H1 (cell line): Measurements from ENCODE around the gene DLEC1. TPM values are rescaled to one million over a fixed set of nuclear protein-coding genes. Genes with fewer than 3 reads are reported as not detected.

Experiments used
- CTCF ChIA-PET: fragments of 300-600 bp; sonication (Branson Sonifier 250); formaldehyde crosslinking; loops from one replicate; lab custom pipeline; 2021; ENCODE audit not compliant: partially characterized antibody; lab: Charles Lee
- POLR2A ChIA-PET: fragments of 300-600 bp; sonication (Branson Sonifier 250); formaldehyde crosslinking; loops from one replicate; lab custom pipeline; 2021; ENCODE audit warnings: inconsistent platforms; ENCODE audit not compliant: partially characterized antibody; lab: Charles Lee
- DNase-seq, 2 experiments: peaks; one replicate each; pipeline versions ENCODE4 v3.0.0 to v3.0.0-alpha.2; 2010 to 2022; ENCODE audit warnings: low spot score in 2 of 2, low read depth in 1 of 2, mixed read lengths in 1 of 2
- FAIRE-seq: peaks from 2 replicates; lab custom pipeline; 2011; peaks lifted over from hg19 to GRCh38; lab: Jason Lieb, UNC
- H2AFZ ChIP-seq: 2 replicates; pipeline ENCODE4 v1.8.1; 2012; ENCODE audit warnings: low read length, inconsistent platforms
- H2AK5ac ChIP-seq: 2 replicates; pipeline ENCODE4 v1.6.1; 2013; ENCODE audit warnings: low read depth, low read length
- H2BK120ac ChIP-seq: replicated peaks from 2 replicates; pipeline ENCODE3; 2013; ENCODE audit warnings: low read depth, low read length, inconsistent platforms
- H2BK12ac ChIP-seq: 2 replicates; pipeline ENCODE4 v1.6.1; 2013; ENCODE audit warnings: low read depth, low read length
- H2BK15ac ChIP-seq: 2 replicates; pipeline ENCODE4 v1.6.1; 2013; ENCODE audit warnings: low read length
- H2BK20ac ChIP-seq: 2 replicates; pipeline ENCODE4 v1.6.1; 2013; ENCODE audit warnings: low read length
- H2BK5ac ChIP-seq: 2 replicates; pipeline ENCODE4 v1.6.1; 2013; ENCODE audit warnings: low read depth, low read length
- H3K14ac ChIP-seq: 2 replicates; pipeline ENCODE4 v1.6.1; 2013; ENCODE audit warnings: inconsistent platforms; ENCODE audit not compliant: insufficient read length
- H3K18ac ChIP-seq: 2 replicates; pipeline ENCODE4 v1.6.1; 2013; ENCODE audit warnings: low read length; ENCODE audit errors: extremely low read depth
- H3K23ac ChIP-seq: 2 replicates; pipeline ENCODE4 v1.6.1; 2013; ENCODE audit warnings: inconsistent platforms; ENCODE audit not compliant: insufficient read length
- H3K23me2 ChIP-seq: 2 replicates; pipeline ENCODE4 v1.6.1; 2013; ENCODE audit warnings: low read depth, low read length
- H3K27ac ChIP-seq: 2 replicates; pipeline ENCODE4 v1.6.1; 2011; ENCODE audit warnings: low read depth, low read length, inconsistent platforms
- H3K27me3 ChIP-seq, 4 experiments: replicated peaks in 1 of 4; 1 replicate in 1 of 4; 2 replicates in 3 of 4; pipeline versions ENCODE4 v1.6.1 to v1.8.1; 2011 to 2013; ENCODE audit warnings: low read length in 3 of 4, mild to moderate bottlenecking in 3 of 4, inconsistent platforms in 2 of 4, mixed read lengths in 2 of 4, moderate library complexity in 1 of 4; ENCODE audit not compliant: control insufficient read depth in 3 of 4, insufficient read depth in 3 of 4; ENCODE audit errors: extremely low read depth in 1 of 4
- H3K36me3 ChIP-seq, 4 experiments: 2 replicates each; pipeline versions ENCODE4 v1.6.1 to v1.8.1; 2011 to 2013; ENCODE audit warnings: mild to moderate bottlenecking in 4 of 4, low read length in 3 of 4, moderate library complexity in 2 of 4, control low read depth in 1 of 4, inconsistent platforms in 1 of 4; ENCODE audit not compliant: insufficient read depth in 4 of 4, control insufficient read depth in 2 of 4
- H3K4ac ChIP-seq: replicated peaks from 2 replicates; pipeline ENCODE3; 2013; ENCODE audit warnings: low read length, low read depth, mixed read lengths, inconsistent platforms; ENCODE audit not compliant: insufficient read length
- H3K4me1 ChIP-seq, 4 experiments: replicated peaks in 1 of 4; 1 replicate in 1 of 4; 2 replicates in 3 of 4; pipeline versions ENCODE4 v1.6.1 to v1.8.1; 2011 to 2013; ENCODE audit warnings: low read length in 3 of 4, inconsistent platforms in 2 of 4, mixed read lengths in 1 of 4; ENCODE audit not compliant: insufficient read depth in 4 of 4, control insufficient read depth in 3 of 4
- H3K4me2 ChIP-seq, 2 experiments: 2 replicates each; pipeline versions ENCODE4 v1.6.1 to v1.8.1; 2011 to 2013; ENCODE audit warnings: low read depth in 2 of 2, low read length in 2 of 2, control low read depth in 1 of 2, inconsistent platforms in 1 of 2, mild to moderate bottlenecking in 1 of 2; ENCODE audit not compliant: insufficient read depth in 1 of 2
- H3K4me3 ChIP-seq, 4 experiments: fragments of 200-600, 300-600 bp in 1 of 4; sonication (generic), shearing (Covaris generic), sonication (Bioruptor Twin) in 1 of 4; 2 replicates each; pipeline versions ENCODE4 v1.5.1 to v1.8.1; 2011 to 2016; ENCODE audit warnings: low read length in 4 of 4, low read depth in 3 of 4, control low read depth in 2 of 4, inconsistent platforms in 2 of 4, mild to moderate bottlenecking in 2 of 4, mixed read lengths in 1 of 4, moderate library complexity in 1 of 4; ENCODE audit not compliant: insufficient read depth in 2 of 4; ENCODE audit errors: extremely low read depth in 1 of 4
- H3K56ac ChIP-seq: replicated peaks from 2 replicates; pipeline ENCODE3; 2013; ENCODE audit warnings: low read depth, mild to moderate bottlenecking, mixed read lengths, low read length, inconsistent platforms; ENCODE audit not compliant: insufficient read length
- H3K79me1 ChIP-seq: 2 replicates; pipeline ENCODE4 v1.6.1; 2013; ENCODE audit warnings: low read depth, low read length, control low read depth
- H3K79me2 ChIP-seq, 2 experiments: 2 replicates each; pipeline versions ENCODE4 v1.6.1 to v1.8.1; 2012 to 2013; ENCODE audit warnings: low read length in 2 of 2, mild to moderate bottlenecking in 2 of 2, inconsistent platforms in 1 of 2; ENCODE audit not compliant: insufficient read depth in 2 of 2, control insufficient read depth in 1 of 2
- H3K9ac ChIP-seq, 4 experiments: replicated peaks in 1 of 4; 1 replicate in 1 of 4; 2 replicates in 3 of 4; pipeline versions ENCODE4 v1.6.1 to v1.8.1; 2011 to 2013; ENCODE audit warnings: low read depth in 3 of 4, low read length in 3 of 4, control low read depth in 2 of 4, mild to moderate bottlenecking in 2 of 4, moderate library complexity in 2 of 4, inconsistent platforms in 1 of 4; ENCODE audit errors: extremely low read depth in 1 of 4
- H3K9me3 ChIP-seq, 2 experiments: 2 replicates each; pipeline versions ENCODE4 v1.6.1 to v1.8.1; 2012 to 2013; ENCODE audit warnings: mild to moderate bottlenecking in 2 of 2, moderate library complexity in 2 of 2, control low read depth in 1 of 2, inconsistent platforms in 1 of 2, low read depth in 1 of 2, low read length in 1 of 2, mixed read lengths in 1 of 2; ENCODE audit not compliant: insufficient read depth in 2 of 2
- H4K20me1 ChIP-seq, 2 experiments: replicated peaks in 1 of 2; 2 replicates each; pipeline versions ENCODE3 to v1.8.1; 2011 to 2013; ENCODE audit warnings: inconsistent platforms in 2 of 2, low read length in 2 of 2, mild to moderate bottlenecking in 1 of 2; ENCODE audit not compliant: insufficient read depth in 2 of 2, control insufficient read depth in 1 of 2
- H4K5ac ChIP-seq: 2 replicates; pipeline ENCODE4 v1.6.1; 2013; ENCODE audit warnings: low read length, low read depth, mixed read lengths, inconsistent platforms; ENCODE audit not compliant: insufficient read length
- H4K8ac ChIP-seq: 2 replicates; pipeline ENCODE4 v1.8.0; 2013; ENCODE audit warnings: mild to moderate bottlenecking, moderate library complexity, low read length, inconsistent platforms; ENCODE audit not compliant: insufficient read depth; ENCODE audit errors: extremely low read depth
- H4K91ac ChIP-seq: replicated peaks from 2 replicates; pipeline ENCODE3; 2013; ENCODE audit warnings: low read length, mixed read lengths, inconsistent platforms; ENCODE audit not compliant: insufficient read length
- POLR2AphosphoS5 ChIP-seq: IDR thresholded peaks from 2 replicates; pipeline ENCODE4 v1.6.1; 2011; ENCODE audit warnings: low read depth, low read length
- RAD21 ChIP-seq, 2 experiments: IDR thresholded peaks in 1 of 2; conservative IDR thresholded peaks in 1 of 2; 2 replicates each; pipeline ENCODE4 v1.6.1; 2011; ENCODE audit warnings: low read depth in 2 of 2, low read length in 2 of 2, improper control_type of control experiment in 1 of 2, inconsistent platforms in 1 of 2, mild to moderate bottlenecking in 1 of 2, moderate library complexity in 1 of 2
- WGBS, 2 experiments: shearing (Covaris generic) in 1 of 2; methylation state at CpG; one replicate each; pipeline versions ENCODE4 v1.1.6 to v1.1.7; 2013 to 2015; ENCODE audit warnings: low lambda C conversion rate in 2 of 2, mixed read lengths in 2 of 2, inconsistent platforms in 1 of 2, low coverage in 1 of 2, missing lambda C conversion rate in 1 of 2; ENCODE audit not compliant: insufficient replicate concordance in 2 of 2, insufficient coverage in 1 of 2, insufficient read length in 1 of 2; ENCODE audit errors: extremely low coverage in 1 of 2, missing lambda C conversion rate in 1 of 2; 5-methylcytosine and 5-hydroxymethylcytosine counted together
- polyA plus RNA-seq, 7 experiments: library from polyadenylated mRNA; depleted of rRNA in 3 of 7; stranded (reverse) in 5 of 7; unstranded in 2 of 7; fragments of >200 nt in 5 of 7; fragments of 200-250 nt in 2 of 7; gene quantifications; 1 replicate in 5 of 7; 2 replicates in 1 of 7; 4 replicates in 1 of 7; pipeline versions ENCODE4 v1.2.1 to v1.2.3, GENCODE V29; 2011 to 2013; ENCODE audit warnings: missing spikeins in 2 of 7, mixed read lengths in 2 of 7
- total RNA-seq: library from RNA; stranded (reverse); fragmentation: NEBNext Ultra II Directional; extraction: Animal tissue kit (Norgen Biotek cat#: 25700); gene quantifications from 2 replicates; pipeline ENCODE4 v1.2.1, GENCODE V29; 2021

Gene DLEC1
- total and polyA plus RNA-seq, 2 of the 8 experiments (the other 6 are each of a cell fraction or from before 2014, with no cell fraction given): 0.26 to 0.76 TPM

DNA sequence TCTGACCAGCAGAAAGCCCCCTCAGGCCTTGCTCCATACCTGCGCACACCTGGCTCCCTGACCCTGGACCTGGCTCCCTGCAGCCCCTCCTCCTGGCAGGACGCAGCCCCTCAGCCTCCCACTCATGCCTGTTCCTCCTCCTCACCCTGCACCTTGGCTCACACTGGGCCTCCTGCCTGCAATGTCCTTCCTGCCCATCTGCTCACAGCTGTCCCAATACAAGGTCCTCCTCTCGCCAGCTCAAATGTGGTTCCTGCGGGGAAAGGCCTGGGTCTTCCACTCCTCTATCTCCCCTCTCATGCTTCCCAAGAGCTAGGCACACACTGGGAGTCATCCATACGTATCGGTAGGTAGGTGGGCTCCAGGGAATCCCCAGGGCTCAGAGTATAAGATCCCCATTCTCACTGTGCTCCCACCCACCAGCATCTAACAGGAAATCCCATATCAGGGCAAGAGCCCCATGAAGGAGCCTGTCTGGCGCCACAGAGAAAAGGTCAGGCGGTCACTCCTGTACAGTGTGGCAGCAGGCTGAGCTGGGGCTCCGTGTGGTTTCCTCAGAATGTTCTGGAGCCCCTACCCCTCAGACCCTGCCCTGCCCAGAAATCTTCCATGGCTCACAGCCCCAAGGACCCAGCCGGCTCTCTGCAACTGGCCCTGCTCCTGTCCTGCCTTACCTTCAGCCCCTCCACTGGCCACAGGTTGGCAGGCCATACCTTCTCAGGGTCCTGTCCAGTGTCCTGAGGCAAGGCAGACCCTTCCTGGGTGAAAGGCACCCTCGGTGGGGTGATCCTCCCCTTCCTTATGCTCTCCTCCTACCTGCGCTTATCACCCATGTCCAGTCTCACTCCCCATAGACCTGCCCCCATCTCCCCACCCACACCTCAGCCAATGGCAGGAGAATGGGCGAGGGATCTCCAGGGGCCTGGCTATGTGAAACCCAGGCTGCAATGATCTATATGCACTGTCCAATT lies 20.4 kb upstream of the DLEC1 start:
- POLR2A ChIA-PET: no interaction called here
- Histone ChIP-seq H3K36me3 (peaks cover 0 to 7% (median 2%) of the 10 kb centered on the region in 4 experiments; a peak in 2 of 8 replicates), H2BK12ac (no peak overlapping the region), H3K18ac (peak overlapping the region; percentile 19; the same call in 1 of the 2 replicates), H2BK120ac (no peak overlapping the region), H3K4me3 (no peak overlapping the region), H3K56ac (no peak overlapping the region), H2AFZ (no peak overlapping the region), H2BK20ac (no peak overlapping the region), H4K5ac (no peak overlapping the region), H3K23ac (no peak overlapping the region), H3K27me3 (peaks cover 0 to 4% (median 0%) of the 10 kb centered on the region in 4 experiments; a peak in 1 of 7 replicates), H2BK5ac (no peak overlapping the region), H2BK15ac (no peak overlapping the region), H3K4me1 (peaks cover 0 to 1% (median under 1%) of the 10 kb centered on the region in 4 experiments; a peak in 2 of 7 replicates), H3K9me3 (no peaks in the 10 kb centered on the region), H4K20me1 (peaks cover 5 to 7% of the 10 kb centered on the region in 2 experiments)
- no peak for DNase-seq
- 89% methylated on average over 12 of the region's 13 CpGs; no CpG with 5 or more reads in 1 of the 2 experiments for WGBS, 2 experiments
- TF ChIP-seq RAD21 (IDR thresholded peaks at IDR 0.05 in 1 of 2, conservative IDR thresholded peaks at IDR 0.05 in 1 of 2; ENCODE audit: low read depth in 2 of 2, low read length in 2 of 2): 0 out of 4 replicates have a peak, but pooled peaks of 1 of the 2 experiments have one; percentile 11
- TF ChIP-seq POLR2AphosphoS5: no peak
- TF ChIP-seq, all 59 proteins: peak for 1
- Histone ChIP-seq H3K27ac (no peak overlapping the region), H3K9ac (no peak overlapping the region), H4K91ac (no peak overlapping the region), H3K79me1 (no peaks in the 10 kb centered on the region; the same call in 1 of the 2 replicates), H3K4ac (no peak overlapping the region), H3K79me2 (no peaks in the 10 kb centered on the region), H3K4me2 (no peak overlapping the region), H3K23me2 (no peaks in the 10 kb centered on the region), H3K14ac (no peak overlapping the region), H4K8ac (no peak overlapping the region), H2AK5ac (no peak overlapping the region)
- CTCF ChIA-PET: interaction anchor here (1.2 to 9.6 kb wide), 3 partner anchors 16 to 45 kb away, joined by 6 to 74 read pairs (median 8); no protein-coding TSS in a partner anchor
- no peak for FAIRE-seq
